SU-DHL-6 (cell line): Measurements from ENCODE around the gene ZNF516.

Source experiments
- EZH2phosphoT487 ChIP-seq: fragments of 200-600 bp; sonication (generic), shearing (Covaris generic); conservative IDR thresholded peaks from 2 replicates; pipeline ENCODE4 v1.6.1; 2018; ENCODE audit warnings: mild to moderate bottlenecking, antibody characterized with exemption, low read length, moderate library complexity, mixed read lengths
- TF ChIP-seq, protein P1 (sequence below): fragments of 200-600 bp; sonication (generic); IDR thresholded peaks from one replicate; pipeline ENCODE4 v1.5.1; 2017; ENCODE audit warnings: antibody characterized with exemption, mild to moderate bottlenecking, low read length, moderate library complexity; ENCODE audit not compliant: insufficient read depth, poor library complexity, severe bottlenecking

GRCh38 chr18:76459312-76459686 is 35.7 kb downstream of the ZNF516 start:
- TF ChIP-seq, protein P1, sequence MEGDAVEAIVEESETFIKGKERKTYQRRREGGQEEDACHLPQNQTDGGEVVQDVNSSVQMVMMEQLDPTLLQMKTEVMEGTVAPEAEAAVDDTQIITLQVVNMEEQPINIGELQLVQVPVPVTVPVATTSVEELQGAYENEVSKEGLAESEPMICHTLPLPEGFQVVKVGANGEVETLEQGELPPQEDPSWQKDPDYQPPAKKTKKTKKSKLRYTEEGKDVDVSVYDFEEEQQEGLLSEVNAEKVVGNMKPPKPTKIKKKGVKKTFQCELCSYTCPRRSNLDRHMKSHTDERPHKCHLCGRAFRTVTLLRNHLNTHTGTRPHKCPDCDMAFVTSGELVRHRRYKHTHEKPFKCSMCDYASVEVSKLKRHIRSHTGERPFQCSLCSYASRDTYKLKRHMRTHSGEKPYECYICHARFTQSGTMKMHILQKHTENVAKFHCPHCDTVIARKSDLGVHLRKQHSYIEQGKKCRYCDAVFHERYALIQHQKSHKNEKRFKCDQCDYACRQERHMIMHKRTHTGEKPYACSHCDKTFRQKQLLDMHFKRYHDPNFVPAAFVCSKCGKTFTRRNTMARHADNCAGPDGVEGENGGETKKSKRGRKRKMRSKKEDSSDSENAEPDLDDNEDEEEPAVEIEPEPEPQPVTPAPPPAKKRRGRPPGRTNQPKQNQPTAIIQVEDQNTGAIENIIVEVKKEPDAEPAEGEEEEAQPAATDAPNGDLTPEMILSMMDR = no peak
- TF ChIP-seq EZH2phosphoT487 = no peak
